ENCODE data around the gene GNAZ. TPM values are rescaled to one million over a fixed set of nuclear protein-coding genes. Genes with fewer than 3 reads are reported as not detected.

GNAZ gene
- total and polyA plus RNA-seq, 7 donors = under 0.01 to 27.6 (median 22.8) TPM

GRCh38 chr22:23137468-23137867 is 67.1 kb downstream of the GNAZ start:
- H3K4me1 ChIP-seq = peaks cover 0 to 12% (median 11%) of the 10 kb centered on the region in 4 donors
- no peaks in the 10 kb centered on the region for H3K36me3 ChIP-seq

GRCh38 chr22:23137905-23138561 is 67.7 kb downstream of the GNAZ start:
- WGBS, 2 donors = 53 to 82% methylated on average over 5 of the region's 5 CpGs
- no peak for DNase-seq
- Histone ChIP-seq H3K36me3 (no peaks in the 10 kb centered on the region), H3K27ac (no peak overlapping the region), H3K27me3 (no peaks in the 10 kb centered on the region), H3K9me3 (no peaks in the 10 kb centered on the region), H3K4me3 (no peak overlapping the region), H3K4me1 (peaks cover 0 to 14% (median 13%) of the 10 kb centered on the region in 4 donors)
- no peak for TF ChIP-seq EP300 (IDR thresholded peaks at IDR 0.05)
- no peak for TF ChIP-seq CTCF (IDR thresholded peaks at IDR 0.05)
- no peak for TF ChIP-seq POLR2AphosphoS5 (IDR thresholded peaks at IDR 0.05)
- no peak for TF ChIP-seq POLR2A (IDR thresholded peaks at IDR 0.05)
- intact Hi-C loops (cut with DNase I) = no loop called here

More at GRCh38 chr22:23137468-23137867, 67.1 kb downstream of the GNAZ start:
- 51 to 67% methylated on average over 3 of the region's 3 CpGs for WGBS, 2 donors
- DNase-seq = no peak
- Histone ChIP-seq H3K4me3 (no peak overlapping the region), H3K9me3 (no peaks in the 10 kb centered on the region), H3K27me3 (no peaks in the 10 kb centered on the region), H3K27ac (no peak overlapping the region)
- no peak for TF ChIP-seq POLR2AphosphoS5 (IDR thresholded peaks at IDR 0.05)
- intact Hi-C loops (cut with DNase I) = no loop called here

GRCh38 chr22:23138584-23139435 is 68.5 kb downstream of the GNAZ start:
- H3K9me3 ChIP-seq = no peaks in the 10 kb centered on the region
- H3K27me3 ChIP-seq = no peaks in the 10 kb centered on the region
- WGBS, 2 donors = 94 to 95% methylated on average over 12 of the region's 12 CpGs
- no peak overlapping the region for H3K4me3 ChIP-seq
- no peak overlapping the region for H3K27ac ChIP-seq
- no peak for DNase-seq
- TF ChIP-seq POLR2AphosphoS5 (IDR thresholded peaks at IDR 0.05) = no peak
- no peak for TF ChIP-seq CTCF (IDR thresholded peaks at IDR 0.05)
- TF ChIP-seq POLR2A (IDR thresholded peaks at IDR 0.05) = no peak
- TF ChIP-seq EP300 (IDR thresholded peaks at IDR 0.05) = no peak
- intact Hi-C loops (cut with DNase I) = no loop called here
- H3K36me3 ChIP-seq = no peaks in the 10 kb centered on the region
- H3K4me1 ChIP-seq = peaks cover 0 to 14% (median 13%) of the 10 kb centered on the region in 4 donors

- H3K27me3 ChIP-seq = no peaks in the 10 kb centered on the region
- peaks cover 0 to 25% (median 23%) of the 10 kb centered on the region in 4 donors for H3K4me1 ChIP-seq
- intact Hi-C loops (cut with DNase I) = no loop called here
- no peak overlapping the region for H3K4me3 ChIP-seq
- DNase-seq = no peak
- H3K36me3 ChIP-seq = no peaks in the 10 kb centered on the region
- TF ChIP-seq POLR2AphosphoS5 (IDR thresholded peaks at IDR 0.05) (no peak), CTCF (IDR thresholded peaks at IDR 0.05) (no peak), EP300 (IDR thresholded peaks at IDR 0.05) (no peak), POLR2A (IDR thresholded peaks at IDR 0.05) (no peak)
- H3K9me3 ChIP-seq = no peaks in the 10 kb centered on the region
- no peak overlapping the region for H3K27ac ChIP-seq
These were observed 70.1 kb downstream of the GNAZ start for GRCh38 chr22:23140385-23140784.

- no peaks in the 10 kb centered on the region for H3K36me3 ChIP-seq
- H3K4me1 ChIP-seq = peaks cover 0 to 45% (median 32%) of the 10 kb centered on the region in 4 donors
- no peak for DNase-seq
- H3K9me3 ChIP-seq = no peaks in the 10 kb centered on the region
- no peak for TF ChIP-seq EP300 (IDR thresholded peaks at IDR 0.05)
- no peak for TF ChIP-seq CTCF (IDR thresholded peaks at IDR 0.05)
- TF ChIP-seq POLR2A (IDR thresholded peaks at IDR 0.05) = no peak
- no peak for TF ChIP-seq POLR2AphosphoS5 (IDR thresholded peaks at IDR 0.05)
- H3K27me3 ChIP-seq = no peaks in the 10 kb centered on the region
- WGBS, 2 donors = 79 to 86% methylated on average over 9 of the region's 9 CpGs
- intact Hi-C loops (cut with DNase I) = no loop called here
- peak overlapping the region in 2 of 4 donors; percentile 23 to 52 for H3K27ac ChIP-seq
- H3K4me3 ChIP-seq = peak overlapping the region in 1 of 4 donors; percentile 35
These were observed 72.3 kb downstream of the GNAZ start for GRCh38 chr22:23142546-23143105.
